PC-9 (cell line): ENCODE results near the gene OSGEP.

Experiments
- CTCF ChIP-seq: fragments of 200-600 bp; sonication (generic); conservative IDR thresholded peaks from 2 replicates; pipeline ENCODE4 v1.6.1; 2017; ENCODE audit warnings: mixed run types, antibody characterized with exemption, mild to moderate bottlenecking, moderate library complexity
- EZH2 ChIP-seq: fragments of 200-600 bp; sonication (generic); IDR thresholded peaks from 2 replicates; pipeline ENCODE4 v1.8.0; 2017; ENCODE audit warnings: antibody characterized with exemption, low read depth

- no peak for TF ChIP-seq CTCF
- no peak for TF ChIP-seq EZH2
Measured at GRCh38 chr14:20429801-20430669, 24.6 kb downstream of the OSGEP start.
